ENCODE data around the gene TESK2. TPM values are rescaled to one million over a fixed set of nuclear protein-coding genes. Genes with fewer than 3 reads are reported as not detected.

Gene TESK2
- total RNA-seq, 1 experiment from 2014 or later, result 13.8 TPM

DNA sequence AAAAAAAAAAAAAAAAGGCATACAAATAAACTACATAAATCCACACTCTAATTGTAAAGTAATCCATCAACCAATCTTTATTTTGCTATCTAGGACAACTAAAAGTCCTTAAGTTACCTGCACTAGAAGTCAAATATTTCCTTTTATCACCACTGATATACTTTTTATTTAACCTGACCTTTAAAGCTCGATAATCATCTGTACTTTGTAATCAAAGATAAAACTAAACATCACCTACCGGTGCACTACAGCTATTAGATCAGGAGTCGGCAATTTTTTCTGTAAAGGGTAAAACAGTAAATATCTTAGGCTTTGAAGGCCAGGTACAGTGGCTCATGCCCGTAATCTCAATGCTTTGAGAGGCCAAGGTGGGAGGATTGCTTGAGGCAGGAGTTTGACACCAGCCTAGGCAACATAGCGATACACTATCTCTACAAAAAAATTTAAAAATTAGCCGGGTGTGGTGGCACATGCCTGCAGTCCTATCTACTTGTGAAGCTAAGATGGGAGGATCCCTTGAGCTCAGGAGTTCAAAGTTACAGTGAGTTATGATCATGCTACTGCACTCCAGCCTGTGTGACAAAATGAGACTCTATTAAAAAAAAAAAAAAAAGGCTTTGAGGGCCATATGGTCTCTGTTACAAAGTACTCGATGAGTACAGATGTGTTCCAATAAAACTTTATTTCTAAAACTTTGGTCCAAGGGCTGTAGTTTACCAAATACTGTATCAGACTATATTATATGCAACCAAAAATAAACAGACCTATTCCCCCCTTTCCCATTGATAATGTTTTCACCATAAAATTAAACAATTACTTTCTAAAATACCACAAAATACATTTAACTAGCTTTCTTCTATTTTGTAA is 47.1 kb downstream of the TESK2 start:
- ChIA-PET POLR2A (ENCODE audit: unreplicated experiment) (no interaction called here), CTCF (no interaction called here)
- TF ChIP-seq, protein P1, sequence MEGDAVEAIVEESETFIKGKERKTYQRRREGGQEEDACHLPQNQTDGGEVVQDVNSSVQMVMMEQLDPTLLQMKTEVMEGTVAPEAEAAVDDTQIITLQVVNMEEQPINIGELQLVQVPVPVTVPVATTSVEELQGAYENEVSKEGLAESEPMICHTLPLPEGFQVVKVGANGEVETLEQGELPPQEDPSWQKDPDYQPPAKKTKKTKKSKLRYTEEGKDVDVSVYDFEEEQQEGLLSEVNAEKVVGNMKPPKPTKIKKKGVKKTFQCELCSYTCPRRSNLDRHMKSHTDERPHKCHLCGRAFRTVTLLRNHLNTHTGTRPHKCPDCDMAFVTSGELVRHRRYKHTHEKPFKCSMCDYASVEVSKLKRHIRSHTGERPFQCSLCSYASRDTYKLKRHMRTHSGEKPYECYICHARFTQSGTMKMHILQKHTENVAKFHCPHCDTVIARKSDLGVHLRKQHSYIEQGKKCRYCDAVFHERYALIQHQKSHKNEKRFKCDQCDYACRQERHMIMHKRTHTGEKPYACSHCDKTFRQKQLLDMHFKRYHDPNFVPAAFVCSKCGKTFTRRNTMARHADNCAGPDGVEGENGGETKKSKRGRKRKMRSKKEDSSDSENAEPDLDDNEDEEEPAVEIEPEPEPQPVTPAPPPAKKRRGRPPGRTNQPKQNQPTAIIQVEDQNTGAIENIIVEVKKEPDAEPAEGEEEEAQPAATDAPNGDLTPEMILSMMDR (conservative IDR thresholded peaks at IDR 0.05), result no peak
- no peak for TF ChIP-seq EZH2 (IDR thresholded peaks at IDR 0.05; ENCODE audit: low read depth)
- H3K9me2 ChIP-seq (ENCODE audit: insufficient read depth), result no peaks in the 10 kb centered on the region
- H2AFZ ChIP-seq, result no peak overlapping the region
- peaks cover 11% of the 10 kb centered on the region for H3K4me1 ChIP-seq (replicated peaks; ENCODE audit: insufficient read depth)
- no peaks in the 10 kb centered on the region for H3K79me2 ChIP-seq (ENCODE audit: low read depth)
- intact Hi-C loops (cut with micrococcal nuclease; ENCODE audit: unreplicated experiment), result no loop called here
- H4K20me1 ChIP-seq (ENCODE audit: insufficient read depth), result no peaks in the 10 kb centered on the region
- no peaks in the 10 kb centered on the region for H3K27me3 ChIP-seq (ENCODE audit: insufficient read depth, low read depth)
- no TSS peak for BruUV-seq (replicated peaks)
- no peak overlapping the region for H3K27ac ChIP-seq
- H3K9me3 ChIP-seq (ENCODE audit: insufficient read depth, low read depth), result 0 out of 2 replicates have a peak, but pooled peaks cover 4% of the 10 kb centered on the region
- H3K36me3 ChIP-seq (ENCODE audit: low read depth), result no peaks in the 10 kb centered on the region
- peaks cover 10% of the 10 kb centered on the region; the same call in 1 of the 2 replicates for H3F3A ChIP-seq (ENCODE audit: insufficient read depth, low read depth)
- H3K4me3 ChIP-seq, result no peak overlapping the region
- DNase-seq, result no peak
- no peak overlapping the region; the same call in 1 of the 2 replicates for H3K4me2 ChIP-seq

- no peak for TF ChIP-seq EZH2 (IDR thresholded peaks at IDR 0.05; ENCODE audit: low read depth)
- TF ChIP-seq, protein P1 (conservative IDR thresholded peaks at IDR 0.05), result no peak
- Histone ChIP-seq H2AFZ (no peak overlapping the region), H3K27ac (no peak overlapping the region), H3K4me2 (no peak overlapping the region), H4K20me1 (ENCODE audit: insufficient read depth) (no peaks in the 10 kb centered on the region), H3K4me3 (no peak overlapping the region), H3F3A (ENCODE audit: insufficient read depth, low read depth) (peaks cover 10% of the 10 kb centered on the region; the same call in 1 of the 2 replicates), H3K27me3 (ENCODE audit: insufficient read depth, low read depth) (no peaks in the 10 kb centered on the region), H3K9me2 (ENCODE audit: insufficient read depth) (no peaks in the 10 kb centered on the region), H3K36me3 (ENCODE audit: low read depth) (no peaks in the 10 kb centered on the region), H3K79me2 (ENCODE audit: low read depth) (no peaks in the 10 kb centered on the region), H3K9me3 (ENCODE audit: insufficient read depth, low read depth) (0 out of 2 replicates have a peak, but pooled peaks cover 4% of the 10 kb centered on the region), H3K4me1 (replicated peaks; ENCODE audit: insufficient read depth) (peaks cover 11% of the 10 kb centered on the region)
- DNase-seq, result peak in 1 of 2 experiments; percentile 71
- BruUV-seq (replicated peaks), result no TSS peak
- intact Hi-C loops (cut with micrococcal nuclease; ENCODE audit: unreplicated experiment), result no loop called here
- POLR2A ChIA-PET (ENCODE audit: unreplicated experiment), result interaction anchor here (0.6 kb wide), 1 partner anchor 113 kb away, joined by 3 read pairs; no protein-coding TSS in a partner anchor
- CTCF ChIA-PET, result no interaction called here
Measured at GRCh38 chr1:45442272-45442671, 48.7 kb downstream of the TESK2 start.

GRCh38 chr1:45437323-45437722 is 53.6 kb downstream of the TESK2 start:
- ChIA-PET CTCF (no interaction called here), POLR2A (ENCODE audit: unreplicated experiment) (no interaction called here)
- no peaks in the 10 kb centered on the region for H3K36me3 ChIP-seq (ENCODE audit: low read depth)
- BruUV-seq (replicated peaks), result no TSS peak
- H3K79me2 ChIP-seq (ENCODE audit: low read depth), result no peaks in the 10 kb centered on the region
- H2AFZ ChIP-seq, result no peak overlapping the region
- H4K20me1 ChIP-seq (ENCODE audit: insufficient read depth), result 0 out of 2 replicates have a peak, but pooled peaks cover 3% of the 10 kb centered on the region
- no peak overlapping the region for H3K4me2 ChIP-seq
- no peak for DNase-seq
- TF ChIP-seq, protein P1 (conservative IDR thresholded peaks at IDR 0.05), result no peak
- no peak for TF ChIP-seq EZH2 (IDR thresholded peaks at IDR 0.05; ENCODE audit: low read depth)
- no peaks in the 10 kb centered on the region for H3K9me2 ChIP-seq (ENCODE audit: insufficient read depth)
- H3K27me3 ChIP-seq (ENCODE audit: insufficient read depth, low read depth), result no peaks in the 10 kb centered on the region
- no peaks in the 10 kb centered on the region for H3F3A ChIP-seq (ENCODE audit: insufficient read depth, low read depth)
- H3K4me3 ChIP-seq, result no peak overlapping the region
- no peaks in the 10 kb centered on the region for H3K4me1 ChIP-seq (replicated peaks; ENCODE audit: insufficient read depth)
- 0 out of 2 replicates have a peak, but pooled peaks cover 5% of the 10 kb centered on the region for H3K9me3 ChIP-seq (ENCODE audit: insufficient read depth, low read depth)
- intact Hi-C loops (cut with micrococcal nuclease; ENCODE audit: unreplicated experiment), result no loop called here
- no peak overlapping the region for H3K27ac ChIP-seq

Measured in PC-9 (cell line).